Right atrium auricular region (tissue), 2 donors: Measurements from ENCODE around the gene NEDD4L. TPM values are rescaled to one million over a fixed set of nuclear protein-coding genes. Genes with fewer than 3 reads are reported as not detected.

Experiments
- DNase-seq: peaks from one replicate; pipeline ENCODE4 v3.0.0-alpha.2; 2019; ENCODE audit warnings: low spot score
- H3K27ac ChIP-seq, 2 donors: fragments of 200-600 bp; sonication (generic); 1 replicate in 1 of 2; 2 replicates in 1 of 2; pipeline ENCODE4 v1.5.1; 2016 to 2019
- H3K27me3 ChIP-seq, 2 donors: fragments of 200-600 bp; sonication (generic); one replicate each; pipeline versions ENCODE4 v1.5.1 to v1.6.0; 2017 to 2019
- H3K36me3 ChIP-seq: fragments of 200-600 bp; sonication (generic); one replicate; pipeline ENCODE4 v1.5.1; 2016
- H3K4me1 ChIP-seq, 2 donors: fragments of 200-600 bp; sonication (generic); one replicate each; pipeline versions ENCODE4 v1.5.1 to v1.6.0; 2017 to 2019
- H3K4me3 ChIP-seq, 2 donors: fragments of 200-600 bp; sonication (generic); 1 replicate in 1 of 2; 2 replicates in 1 of 2; pipeline ENCODE4 v1.5.1; 2017 to 2019; ENCODE audit warnings: mild to moderate bottlenecking in 1 of 2, moderate library complexity in 1 of 2
- H3K9me3 ChIP-seq, 2 donors: fragments of 200-600 bp; sonication (generic); one replicate each; pipeline ENCODE4 v1.5.1; 2019
- CTCF ChIP-seq, 2 donors: fragments of 200-600 bp; sonication (generic); IDR thresholded peaks; one replicate each; pipeline ENCODE4 v1.5.1; 2019; ENCODE audit warnings: antibody characterized with exemption in 2 of 2
- total RNA-seq, 2 donors: library from RNA; depleted of rRNA; stranded (reverse); fragments of >200 nt; gene quantifications; one replicate each; pipeline ENCODE4 v1.1.0, GENCODE V29; 2016

NEDD4L gene
- total RNA-seq, 2 donors from 2014 or later = 45.0 to 68.0 TPM

- no peak for DNase-seq
- Histone ChIP-seq H3K4me1 (peaks cover 0 to 20% of the 10 kb centered on the region in 2 donors), H3K27me3 (no peaks in the 10 kb centered on the region), H3K4me3 (no peak overlapping the region), H3K27ac (peak overlapping the region; percentile 28 to 68), H3K36me3 (no peaks in the 10 kb centered on the region), H3K9me3 (no peaks in the 10 kb centered on the region)
- TF ChIP-seq CTCF (IDR thresholded peaks at IDR 0.05) = no peak
Observed at GRCh38 chr18:58338141-58338540, 294.1 kb downstream of the NEDD4L start.

DNA sequence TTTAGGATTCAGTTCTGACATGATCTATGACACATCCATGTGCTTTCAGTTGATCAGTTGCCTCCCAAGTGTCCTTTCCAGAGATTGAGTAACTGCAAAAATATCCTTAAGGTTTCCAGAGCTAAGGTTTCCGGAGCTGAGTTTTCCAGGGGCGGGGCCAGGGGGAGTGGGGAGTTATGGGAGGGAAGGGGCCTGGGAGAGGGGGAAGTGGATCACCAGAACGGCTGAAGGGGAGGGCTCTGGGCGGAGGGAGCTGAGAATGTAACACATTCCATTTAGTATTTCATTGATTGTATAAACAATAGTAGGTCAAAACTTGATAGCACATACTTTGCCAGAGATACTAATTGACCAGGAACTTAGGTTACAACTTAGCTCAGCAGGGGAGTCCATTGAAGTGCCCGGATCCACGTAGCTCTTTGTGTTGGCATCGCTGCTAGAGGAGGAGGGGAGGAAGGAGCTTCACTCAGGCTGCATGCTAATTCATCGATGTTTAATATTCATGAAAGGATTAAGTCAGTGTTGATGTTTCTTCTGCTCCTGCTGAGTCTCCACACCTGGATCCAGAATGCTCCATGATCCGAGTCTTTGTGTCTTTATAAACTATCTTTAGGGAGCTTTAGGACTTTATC lies 295.1 kb downstream of the NEDD4L start:
- peak overlapping the region in 1 of 2 donors; percentile 68 for H3K27ac ChIP-seq
- no peak for TF ChIP-seq CTCF (IDR thresholded peaks at IDR 0.05)
- no peaks in the 10 kb centered on the region for H3K36me3 ChIP-seq
- no peak for DNase-seq
- no peak overlapping the region for H3K4me3 ChIP-seq
- peaks cover 0 to 20% of the 10 kb centered on the region in 2 donors for H3K4me1 ChIP-seq
- H3K9me3 ChIP-seq = no peaks in the 10 kb centered on the region
- H3K27me3 ChIP-seq = no peaks in the 10 kb centered on the region

DNA sequence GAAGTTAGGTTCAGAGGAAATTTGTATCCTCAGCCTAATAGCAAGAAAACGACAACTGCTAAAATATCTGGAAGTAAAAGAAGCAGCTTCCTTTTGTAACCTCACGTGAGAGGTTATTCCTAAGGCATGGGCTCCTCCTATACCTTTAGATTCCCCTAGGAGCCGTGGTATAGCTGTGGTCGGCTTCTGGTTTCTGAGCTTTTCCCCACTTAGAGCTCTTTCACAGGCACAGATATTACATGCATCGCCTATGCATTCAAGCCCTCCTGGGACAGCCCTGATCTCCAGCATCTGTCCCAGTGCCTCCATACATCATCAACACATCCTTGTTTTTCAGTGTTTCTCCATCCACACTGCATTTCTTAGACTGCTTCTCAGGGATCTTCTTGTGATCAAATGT lies 295.9 kb downstream of the NEDD4L start:
- Histone ChIP-seq H3K36me3 (no peaks in the 10 kb centered on the region), H3K9me3 (no peaks in the 10 kb centered on the region), H3K27ac (no peak overlapping the region), H3K4me3 (no peak overlapping the region), H3K4me1 (peaks cover 0 to 20% of the 10 kb centered on the region in 2 donors), H3K27me3 (no peaks in the 10 kb centered on the region)
- TF ChIP-seq CTCF (IDR thresholded peaks at IDR 0.05) = no peak
- no peak for DNase-seq

GRCh38 chr18:58341916-58342315 lies 297.9 kb downstream of the NEDD4L start:
- TF ChIP-seq CTCF (IDR thresholded peaks at IDR 0.05) = no peak
- no peak for DNase-seq
- Histone ChIP-seq H3K36me3 (no peaks in the 10 kb centered on the region), H3K27me3 (no peaks in the 10 kb centered on the region), H3K4me3 (no peak overlapping the region), H3K4me1 (peaks cover 0 to 20% of the 10 kb centered on the region in 2 donors), H3K27ac (no peak overlapping the region), H3K9me3 (no peaks in the 10 kb centered on the region)

DNA sequence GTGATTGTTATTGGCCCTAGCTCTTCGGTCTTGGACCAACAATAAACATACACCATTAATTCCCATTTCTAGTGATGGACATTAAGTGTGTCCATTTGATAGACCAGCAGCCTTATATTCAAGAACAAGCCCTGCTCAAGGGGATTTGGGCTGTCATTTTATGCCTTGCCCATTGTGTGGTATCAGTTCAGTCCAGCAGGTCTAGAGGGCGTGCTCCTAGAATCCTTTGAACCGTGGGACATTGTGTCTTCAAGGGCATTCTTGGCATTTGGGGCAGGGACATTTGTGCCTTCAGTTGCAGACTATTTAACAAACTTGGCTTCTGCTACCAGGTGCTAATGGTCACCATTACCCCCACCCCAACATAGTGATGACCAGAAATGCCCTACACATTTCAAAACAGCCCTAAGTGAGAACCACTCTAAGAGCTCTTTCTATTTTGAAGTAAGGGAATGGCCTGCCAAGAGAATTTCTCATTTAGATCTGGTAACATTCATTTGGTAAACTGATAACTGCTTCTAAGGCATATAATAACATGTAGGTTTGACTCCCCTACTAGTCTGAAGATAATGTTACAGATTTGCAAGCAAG lies 300.1 kb downstream of the NEDD4L start:
- Histone ChIP-seq H3K27ac (peak overlapping the region in 1 of 2 donors; percentile 29), H3K9me3 (no peaks in the 10 kb centered on the region), H3K4me3 (no peak overlapping the region), H3K27me3 (no peaks in the 10 kb centered on the region), H3K4me1 (peaks cover 0 to 2% of the 10 kb centered on the region in 2 donors), H3K36me3 (no peaks in the 10 kb centered on the region)
- DNase-seq = no peak
- TF ChIP-seq CTCF (IDR thresholded peaks at IDR 0.05) = no peak
